ENCODE results near the gene HOXA7.

Gene HOXA7

GRCh38 chr7:27115221-27116026 is 41.1 kb downstream of the HOXA7 start:
- no peak for TF ChIP-seq CTCF (IDR thresholded peaks at IDR 0.05; ENCODE audit: low read depth, low read length, missing control alignments)
- DNase-seq (ENCODE audit: low read depth): no peak
- H3K4me3 ChIP-seq (ENCODE audit: low read depth, low read length): no peak overlapping the region

- TF ChIP-seq CTCF (IDR thresholded peaks at IDR 0.05; ENCODE audit: low read depth, low read length, missing control alignments): no peak
- DNase-seq (ENCODE audit: low read depth): no peak
- no peak overlapping the region for H3K4me3 ChIP-seq (ENCODE audit: low read depth, low read length)
Measured at GRCh38 chr7:27114881-27115220, 41.6 kb downstream of the HOXA7 start.

GRCh38 chr7:27113991-27114769 is 42.3 kb downstream of the HOXA7 start:
- DNase-seq (ENCODE audit: low read depth): no peak
- no peak overlapping the region for H3K4me3 ChIP-seq (ENCODE audit: low read depth, low read length)
- TF ChIP-seq CTCF (IDR thresholded peaks at IDR 0.05; ENCODE audit: low read depth, low read length, missing control alignments): no peak

GRCh38 chr7:27112955-27113949 is 43.2 kb downstream of the HOXA7 start:
- TF ChIP-seq CTCF (IDR thresholded peaks at IDR 0.05; ENCODE audit: low read depth, low read length, missing control alignments): no peak
- H3K4me3 ChIP-seq (ENCODE audit: low read depth, low read length): no peak overlapping the region
- DNase-seq (ENCODE audit: low read depth): no peak

- no peak overlapping the region for H3K4me3 ChIP-seq (ENCODE audit: low read depth, low read length)
Measured at GRCh38 chr7:27112361-27112760, 44.1 kb downstream of the HOXA7 start.

More at GRCh38 chr7:27112361-27112760, 44.1 kb downstream of the HOXA7 start:
- DNase-seq (ENCODE audit: low read depth): no peak
- no peak for TF ChIP-seq CTCF (IDR thresholded peaks at IDR 0.05; ENCODE audit: low read depth, low read length, missing control alignments)

All from GM12864 (cell line).